HUES48 (cell line): Measurements from ENCODE around the gene ZNRF3.

Experiments
- H3K27ac ChIP-seq: one replicate; pipeline ENCODE4 v1.7.0; 2013; ENCODE audit warnings: low read depth, low read length, inconsistent platforms
- H3K27me3 ChIP-seq: 2 replicates; pipeline ENCODE4 v1.6.1; 2013; ENCODE audit warnings: mild to moderate bottlenecking, low read length; ENCODE audit not compliant: control insufficient read depth, insufficient read depth
- H3K36me3 ChIP-seq: 2 replicates; pipeline ENCODE4 v1.6.1; 2013; ENCODE audit warnings: low read length; ENCODE audit not compliant: control insufficient read depth, insufficient read depth
- H3K4me1 ChIP-seq: 2 replicates; pipeline ENCODE4 v1.6.1; 2013; ENCODE audit warnings: mild to moderate bottlenecking, low read length; ENCODE audit not compliant: control insufficient read depth, insufficient read depth
- H3K4me3 ChIP-seq: 2 replicates; pipeline ENCODE4 v1.5.1; 2013; ENCODE audit warnings: mild to moderate bottlenecking, low read depth, low read length
- H3K9ac ChIP-seq: 2 replicates; pipeline ENCODE4 v1.6.1; 2013; ENCODE audit warnings: mild to moderate bottlenecking, low read depth, low read length, moderate library complexity
- H3K9me3 ChIP-seq: 2 replicates; pipeline ENCODE4 v1.6.1; 2013; ENCODE audit warnings: low read length; ENCODE audit not compliant: control insufficient read depth, insufficient read depth

The ZNRF3 gene

DNA sequence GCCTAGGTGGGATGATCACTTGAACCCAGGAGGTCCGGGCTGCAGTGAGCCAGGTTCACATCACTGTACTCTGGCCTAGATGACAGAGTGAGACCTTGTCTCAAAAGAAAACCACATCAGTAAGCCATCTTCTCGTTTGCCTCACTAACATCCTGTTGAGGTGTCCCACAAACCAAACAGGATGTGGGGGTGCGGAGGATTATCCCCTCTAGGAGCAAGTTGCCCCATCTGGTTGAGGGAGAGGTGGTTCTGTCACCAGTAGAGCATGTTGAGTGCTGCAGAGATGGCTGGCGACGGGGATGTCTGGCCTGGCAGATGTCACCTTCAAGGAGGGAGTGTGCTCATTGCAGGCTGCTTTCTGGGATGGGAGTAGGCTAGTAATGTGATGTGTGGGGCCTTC, 72.4 kb downstream of the ZNRF3 start:
- H3K27ac ChIP-seq = no peak overlapping the region
- peaks cover 5% of the 10 kb centered on the region; the same call in 1 of the 2 replicates for H3K36me3 ChIP-seq
- H3K9me3 ChIP-seq = no peaks in the 10 kb centered on the region
- H3K27me3 ChIP-seq = no peaks in the 10 kb centered on the region
- H3K9ac ChIP-seq = no peak overlapping the region
- peaks cover 20% of the 10 kb centered on the region for H3K4me1 ChIP-seq
- no peak overlapping the region for H3K4me3 ChIP-seq

GRCh38 chr22:28956506-28956905, 73.1 kb downstream of the ZNRF3 start:
- Histone ChIP-seq H3K9ac (no peak overlapping the region), H3K4me3 (no peak overlapping the region), H3K27me3 (no peaks in the 10 kb centered on the region), H3K9me3 (no peaks in the 10 kb centered on the region), H3K36me3 (peaks cover 5% of the 10 kb centered on the region; the same call in 1 of the 2 replicates), H3K4me1 (peaks cover 25% of the 10 kb centered on the region), H3K27ac (no peak overlapping the region)

GRCh38 chr22:28958611-28959010, 75.2 kb downstream of the ZNRF3 start:
- no peaks in the 10 kb centered on the region for H3K27me3 ChIP-seq
- H3K36me3 ChIP-seq = peaks cover 5% of the 10 kb centered on the region; the same call in 1 of the 2 replicates
- H3K9me3 ChIP-seq = no peaks in the 10 kb centered on the region
- no peak overlapping the region for H3K9ac ChIP-seq
- peaks cover 10% of the 10 kb centered on the region for H3K4me1 ChIP-seq
- H3K4me3 ChIP-seq = no peak overlapping the region
- no peak overlapping the region for H3K27ac ChIP-seq

GRCh38 chr22:28962042-28962554, 78.7 kb downstream of the ZNRF3 start:
- H3K36me3 ChIP-seq = peaks cover 5% of the 10 kb centered on the region; the same call in 1 of the 2 replicates
- H3K9ac ChIP-seq = no peak overlapping the region
- no peak overlapping the region for H3K4me3 ChIP-seq
- no peaks in the 10 kb centered on the region for H3K9me3 ChIP-seq
- H3K27me3 ChIP-seq = no peaks in the 10 kb centered on the region
- no peak overlapping the region for H3K27ac ChIP-seq
- peaks cover 27% of the 10 kb centered on the region for H3K4me1 ChIP-seq

DNA sequence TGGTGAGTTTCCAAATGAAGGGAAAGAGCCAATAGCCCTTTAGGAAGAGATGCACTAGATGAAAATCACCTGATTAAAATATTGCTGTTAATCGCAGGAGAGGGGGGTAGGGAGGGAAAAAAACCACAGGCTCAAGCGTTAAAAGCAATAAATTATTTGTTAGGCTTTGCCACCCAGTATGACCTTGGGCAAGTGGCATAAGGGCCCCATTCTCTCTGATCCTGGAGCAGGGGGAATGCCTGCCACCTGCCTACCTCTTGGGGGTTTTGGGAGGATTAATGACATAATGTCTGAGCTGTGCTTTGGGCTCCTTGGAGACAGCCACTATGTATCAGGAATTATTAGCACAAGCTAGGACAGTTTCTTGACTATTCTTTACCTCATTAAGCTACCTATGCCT, 80.0 kb downstream of the ZNRF3 start:
- H3K36me3 ChIP-seq = peaks cover 5% of the 10 kb centered on the region; the same call in 1 of the 2 replicates
- H3K27me3 ChIP-seq = no peaks in the 10 kb centered on the region
- H3K4me1 ChIP-seq = peaks cover 27% of the 10 kb centered on the region
- no peak overlapping the region for H3K27ac ChIP-seq
- no peaks in the 10 kb centered on the region for H3K9me3 ChIP-seq
- no peak overlapping the region for H3K4me3 ChIP-seq
- H3K9ac ChIP-seq = no peak overlapping the region

DNA sequence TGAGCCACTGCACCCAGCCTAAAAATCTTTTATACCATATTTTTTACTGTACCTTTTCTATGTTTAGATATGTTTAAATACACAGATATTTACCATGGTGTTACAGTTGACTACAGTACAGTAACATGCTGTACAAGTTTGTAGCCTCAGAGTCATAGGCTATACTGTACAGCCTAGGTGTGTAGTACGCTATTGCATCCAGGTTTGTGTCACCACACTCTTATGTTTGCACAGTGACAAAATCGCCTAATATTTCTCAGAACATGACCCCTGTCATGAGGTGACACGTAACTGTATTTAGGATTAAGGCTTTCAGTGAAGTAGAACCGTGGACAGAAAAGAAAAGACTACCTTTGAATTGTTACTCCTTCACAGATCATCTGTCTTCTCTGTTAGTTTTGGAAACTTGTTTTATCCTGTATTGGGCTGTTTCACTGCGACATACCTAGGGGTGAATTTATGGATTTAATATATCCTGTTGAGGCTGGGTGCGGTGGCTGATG, 83.8 kb downstream of the ZNRF3 start:
- H3K9ac ChIP-seq = no peak overlapping the region
- no peaks in the 10 kb centered on the region for H3K36me3 ChIP-seq
- no peak overlapping the region for H3K27ac ChIP-seq
- H3K4me3 ChIP-seq = no peak overlapping the region
- H3K9me3 ChIP-seq = no peaks in the 10 kb centered on the region
- H3K27me3 ChIP-seq = no peaks in the 10 kb centered on the region
- H3K4me1 ChIP-seq = peaks cover 30% of the 10 kb centered on the region

GRCh38 chr22:28967969-28968368, 84.6 kb downstream of the ZNRF3 start:
- peaks cover 30% of the 10 kb centered on the region for H3K4me1 ChIP-seq
- no peaks in the 10 kb centered on the region for H3K27me3 ChIP-seq
- no peak overlapping the region for H3K4me3 ChIP-seq
- no peak overlapping the region for H3K27ac ChIP-seq
- H3K9ac ChIP-seq = no peak overlapping the region
- no peaks in the 10 kb centered on the region for H3K9me3 ChIP-seq
- H3K36me3 ChIP-seq = no peaks in the 10 kb centered on the region

- Histone ChIP-seq H3K36me3 (no peaks in the 10 kb centered on the region), H3K4me1 (peaks cover 22% of the 10 kb centered on the region), H3K9ac (no peak overlapping the region), H3K27ac (peak overlapping the region; percentile 21), H3K4me3 (no peak overlapping the region), H3K27me3 (no peaks in the 10 kb centered on the region), H3K9me3 (no peaks in the 10 kb centered on the region)
These were observed 86.2 kb downstream of the ZNRF3 start for GRCh38 chr22:28969401-28970168.

DNA sequence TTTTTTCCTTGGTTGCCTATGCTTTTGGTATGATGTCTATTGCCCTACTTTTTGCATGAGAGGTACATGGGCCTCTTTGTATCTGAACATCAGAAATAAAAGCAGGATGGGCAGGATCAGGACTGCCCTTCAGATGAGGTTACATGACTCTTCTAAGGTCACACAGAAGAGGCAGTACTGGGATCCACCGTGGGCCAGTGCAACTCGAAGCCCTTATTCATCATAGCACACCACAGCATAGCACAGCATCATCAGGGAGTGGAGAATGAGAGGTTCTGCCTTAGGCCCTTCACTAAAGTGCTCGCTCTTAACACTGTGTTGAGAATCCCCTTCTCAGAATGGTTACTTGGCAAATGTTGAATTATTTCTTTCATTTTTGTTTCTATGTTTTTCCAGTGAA, 90.0 kb downstream of the ZNRF3 start:
- no peak overlapping the region for H3K27ac ChIP-seq
- H3K9me3 ChIP-seq = no peaks in the 10 kb centered on the region
- H3K27me3 ChIP-seq = no peaks in the 10 kb centered on the region
- H3K9ac ChIP-seq = no peak overlapping the region
- peaks cover 34% of the 10 kb centered on the region for H3K4me1 ChIP-seq
- H3K36me3 ChIP-seq = no peaks in the 10 kb centered on the region
- no peak overlapping the region for H3K4me3 ChIP-seq

DNA sequence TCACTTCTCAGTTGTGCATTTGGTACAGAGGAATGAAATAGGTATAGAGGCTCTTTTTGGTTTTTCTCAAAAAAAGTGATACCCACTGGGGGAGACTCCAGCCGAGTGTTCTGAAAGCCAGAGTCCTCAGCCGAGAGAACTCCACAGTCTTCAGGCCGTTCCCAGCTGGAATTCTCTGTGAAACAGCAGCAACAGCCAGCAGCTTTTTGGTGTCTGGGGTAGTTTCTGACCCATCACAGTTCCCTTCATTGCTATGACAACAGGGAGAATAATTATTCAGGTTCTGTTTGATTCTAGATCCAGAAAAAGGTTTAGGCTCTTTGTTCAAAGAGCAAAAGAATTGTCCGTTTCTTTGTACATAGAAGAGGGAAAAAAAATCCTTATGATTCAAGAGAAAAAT, 93.7 kb downstream of the ZNRF3 start:
- H3K27me3 ChIP-seq = no peaks in the 10 kb centered on the region
- H3K27ac ChIP-seq = peak overlapping the region; percentile 70
- H3K4me3 ChIP-seq = no peak overlapping the region
- peaks cover 31% of the 10 kb centered on the region for H3K4me1 ChIP-seq
- H3K9me3 ChIP-seq = no peaks in the 10 kb centered on the region
- H3K9ac ChIP-seq = no peak overlapping the region
- no peaks in the 10 kb centered on the region for H3K36me3 ChIP-seq

DNA sequence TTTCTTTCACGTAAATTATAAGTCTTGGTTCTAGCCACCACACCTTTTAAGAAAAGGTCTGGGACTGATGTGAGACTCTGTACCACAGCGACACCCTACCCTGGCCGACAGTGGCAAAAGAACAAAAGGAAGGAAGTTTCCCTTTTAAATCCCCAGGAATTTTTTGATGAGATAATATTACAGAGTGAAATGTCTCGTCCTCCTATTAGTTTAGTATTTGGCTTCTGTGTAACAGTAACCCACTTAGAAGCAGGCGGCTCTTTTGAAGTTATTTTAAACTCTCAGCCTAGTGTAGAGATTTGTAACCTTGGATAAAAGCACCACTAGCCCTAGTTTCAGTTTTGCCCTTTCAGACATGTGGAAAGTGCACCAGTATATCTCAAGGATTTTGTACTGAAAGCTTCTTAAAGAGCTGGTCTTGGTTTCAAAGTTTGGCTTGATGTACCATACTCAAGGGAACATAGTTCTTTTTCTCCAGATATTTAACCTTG, 94.2 kb downstream of the ZNRF3 start:
- Histone ChIP-seq H3K27me3 (no peaks in the 10 kb centered on the region), H3K9me3 (no peaks in the 10 kb centered on the region), H3K27ac (peak overlapping the region; percentile 70), H3K36me3 (no peaks in the 10 kb centered on the region), H3K9ac (no peak overlapping the region), H3K4me1 (peaks cover 35% of the 10 kb centered on the region), H3K4me3 (no peak overlapping the region)
